K562 (cell line): ENCODE measurements around the gene DAPK1. TPM values are rescaled to one million over a fixed set of nuclear protein-coding genes. Genes with fewer than 3 reads are reported as not detected.

ENCODE experiments used
- ATAC-seq: fragments of 200-7000 bp; cut with Tn5 transposase; 3 replicates; pipeline ENCODE4 v1.9.1; 2020; ENCODE audit warnings: moderate library complexity
- BruUV-seq: library from RNA; stranded (reverse); fragments of 400-500 nt; replicated peaks from 2 replicates; lab custom pipeline; 2021; lab: Mats Ljungman, UMichigan
- CTCF ChIA-PET: fragments of 300-600 bp; formaldehyde crosslinking; extraction: SDS; loops from one replicate; lab custom pipeline; 2021; ENCODE audit warnings: low intra/inter-chr PET ratio; lab: Yijun Ruan, JAX
- POLR2A ChIA-PET: fragments of 300-600, 350-650 bp; sonication (Branson Sonifier 250); formaldehyde crosslinking; extraction: SDS; loops from one replicate; lab custom pipeline; 2021; ENCODE audit warnings: antibody characterized with exemption, inconsistent platforms; lab: Yijun Ruan, JAX
- DNase-seq, 4 experiments: peaks; one replicate each; pipeline versions ENCODE4 v3.0.0 to v3.0.0-alpha.2; 2011 to 2018; ENCODE audit warnings: low spot score in 3 of 4, mixed read lengths in 3 of 4; ENCODE audit errors: extremely low read depth in 1 of 4
- FAIRE-seq: peaks from 2 replicates; lab custom pipeline; 2011; peaks lifted over from hg19 to GRCh38; lab: Jason Lieb, UNC
- H2AFZ ChIP-seq: 2 replicates; pipeline ENCODE4 v1.6.0; 2011; ENCODE audit warnings: low read depth, low read length, control low read depth, inconsistent platforms
- H3K27ac ChIP-seq: fragments of 200-600 bp; 3 replicates; pipeline ENCODE4 v1.8.0; 2011; ENCODE audit warnings: low read depth, mild to moderate bottlenecking, control low read depth, inconsistent platforms, low read length, moderate library complexity, mixed read lengths; ENCODE audit errors: extremely low read depth
- H3K27me3 ChIP-seq, 2 experiments: fragments of 300-600 bp in 1 of 2; 2 replicates in 1 of 2; 3 replicates in 1 of 2; pipeline versions ENCODE4 v1.6.0 to v1.8.0; 2011; ENCODE audit warnings: inconsistent platforms in 2 of 2, low read length in 2 of 2, mild to moderate bottlenecking in 1 of 2, mixed read lengths in 1 of 2, moderate library complexity in 1 of 2; ENCODE audit not compliant: control insufficient read depth in 2 of 2, insufficient read depth in 2 of 2
- H3K36me3 ChIP-seq: fragments of 300-600 bp; 3 replicates; pipeline ENCODE4 v1.8.0; 2011; ENCODE audit warnings: mild to moderate bottlenecking, low read length, inconsistent platforms; ENCODE audit not compliant: control insufficient read depth, insufficient read depth
- H3K4me1 ChIP-seq, 2 experiments: fragments of 200-600 bp in 1 of 2; replicated peaks in 1 of 2; 2 replicates in 1 of 2; 3 replicates in 1 of 2; pipeline versions ENCODE4 v1.5.1 to v1.8.0; 2011; ENCODE audit warnings: inconsistent platforms in 2 of 2, low read length in 2 of 2, mild to moderate bottlenecking in 1 of 2, mixed read lengths in 1 of 2, moderate library complexity in 1 of 2; ENCODE audit not compliant: control insufficient read depth in 2 of 2, insufficient read depth in 2 of 2
- H3K4me2 ChIP-seq: 2 replicates; pipeline ENCODE4 v1.6.1; 2011; ENCODE audit warnings: low read length, control low read depth, inconsistent platforms, mixed read lengths; ENCODE audit not compliant: insufficient read depth
- H3K4me3 ChIP-seq: fragments of 200-600 bp; sonication (generic), shearing (Covaris generic); 2 replicates; pipeline ENCODE4 v1.5.1; 2016; ENCODE audit warnings: control low read depth, inconsistent platforms
- H3K79me2 ChIP-seq: fragments of 200-600 bp; 3 replicates; pipeline ENCODE4 v1.8.0; 2011; ENCODE audit warnings: low read length, inconsistent platforms; ENCODE audit not compliant: control insufficient read depth, insufficient read depth
- H3K9ac ChIP-seq, 2 experiments: 2 replicates each; pipeline versions ENCODE4 v1.6.0 to v1.6.1; 2011; ENCODE audit warnings: low read depth in 2 of 2, low read length in 2 of 2, control low read depth in 1 of 2, inconsistent platforms in 1 of 2, mild to moderate bottlenecking in 1 of 2, mixed read lengths in 1 of 2; ENCODE audit not compliant: insufficient read depth in 1 of 2
- H3K9me1 ChIP-seq: one replicate; pipeline ENCODE4 v1.6.0; 2011; ENCODE audit warnings: inconsistent platforms, mild to moderate bottlenecking, low read length, moderate library complexity; ENCODE audit not compliant: control insufficient read depth, insufficient read depth
- H3K9me3 ChIP-seq: replicated peaks from 2 replicates; pipeline ENCODE4 v1.5.1; 2011; ENCODE audit warnings: low read depth, low read length, inconsistent platforms; ENCODE audit not compliant: control insufficient read depth, insufficient read depth
- H4K20me1 ChIP-seq: replicated peaks from 2 replicates; pipeline ENCODE4 v1.6.1; 2011; ENCODE audit warnings: low read length, inconsistent platforms, mixed read lengths; ENCODE audit not compliant: control insufficient read depth, insufficient read depth
- CEBPG ChIP-seq, 3 experiments: fragments of 200-800 bp in 1 of 3; sonication (Bioruptor generic) in 1 of 3; sonication (generic) in 1 of 3; formaldehyde crosslinking in 1 of 3; IDR thresholded peaks in 2 of 3; conservative IDR thresholded peaks in 1 of 3; 2 replicates each; pipeline versions ENCODE4 v1.6.1 to v1.8.0; 2016 to 2022; ENCODE audit warnings: missing compliant biosample characterization in 2 of 3, missing genetic modification characterization in 2 of 3, mild to moderate bottlenecking in 1 of 3, missing genetic modification reagents in 1 of 3
- ESRRA ChIP-seq: fragments of 450-650 bp; IDR thresholded peaks from 2 replicates; pipeline ENCODE4 v1.6.1; 2014; ENCODE audit warnings: low read depth, mild to moderate bottlenecking, moderate library complexity, borderline replicate concordance
- HNRNPUL1 ChIP-seq: fragments of 200-400 bp; formaldehyde crosslinking; IDR thresholded peaks from 2 replicates; pipeline ENCODE4 v1.6.1; 2017; ENCODE audit warnings: low read length
- JUND ChIP-seq, 2 experiments: IDR thresholded peaks; 2 replicates in 1 of 2; 3 replicates in 1 of 2; pipeline ENCODE4 v1.6.1; 2011; ENCODE audit warnings: borderline replicate concordance in 2 of 2, low read depth in 2 of 2, low read length in 2 of 2, improper control_type of control experiment in 1 of 2, missing biosample characterization in 1 of 2, missing genetic modification characterization in 1 of 2, missing genetic modification reagents in 1 of 2
- PHF20 ChIP-seq: fragments of 450-650 bp; IDR thresholded peaks from 2 replicates; pipeline ENCODE4 v1.6.1; 2018; ENCODE audit not compliant: partially characterized antibody
- PURB ChIP-seq: sonication (generic); formaldehyde crosslinking; IDR thresholded peaks from 2 replicates; pipeline ENCODE4 v1.9.0; 2021; ENCODE audit warnings: low read depth, mild to moderate bottlenecking, missing genetic modification reagents
- RNF2 ChIP-seq: sonication (generic); IDR thresholded peaks from 2 replicates; pipeline ENCODE4 v1.6.1; 2016
- ZEB2 ChIP-seq: fragments of 450-650 bp; IDR thresholded peaks from 2 replicates; pipeline ENCODE4 v1.6.1; 2016
- ZNF766 ChIP-seq: fragments of 200-800 bp; sonication (Bioruptor generic); conservative IDR thresholded peaks from 2 replicates; pipeline ENCODE4 v1.6.1; 2016; ENCODE audit warnings: missing genetic modification characterization, missing compliant biosample characterization
- WGBS: fragments of 100-300 bp; shearing (Covaris generic); methylation state at CpG from one replicate; pipeline ENCODE4 v1.1.6; 2016; ENCODE audit warnings: low coverage, mixed read lengths; ENCODE audit not compliant: insufficient coverage; ENCODE audit errors: missing lambda C conversion rate; 5-methylcytosine and 5-hydroxymethylcytosine counted together
- in situ Hi-C: fragments of 300-500 bp; cut with MboI; formaldehyde crosslinking; loops from 4 replicates; pipeline ENCODE4 v1.15.0; 2018; ENCODE audit warnings: inconsistent platforms, mixed read lengths
- intact Hi-C: fragments of 100-400 bp; cut with micrococcal nuclease; formaldehyde crosslinking; loops from 2 replicates; pipeline ENCODE4 v1.14.2; 2022
- polyA plus RNA-seq, 8 experiments: library from polyadenylated mRNA; depleted of rRNA in 4 of 8; stranded (reverse) in 5 of 8; unstranded in 3 of 8; fragments of >200 nt; fragmentation: Nextera tagmentation in 2 of 8; fragmentation: Illumina TruSeq in 1 of 8; extraction: Ambion mirVana in 2 of 8; extraction: Trizol in 1 of 8; gene quantifications; 2 replicates each; pipeline versions ENCODE4 v1.2.1 to v1.2.3, GENCODE V29; 2011 to 2014; ENCODE audit warnings: inconsistent platforms in 1 of 8, missing spikeins in 1 of 8
- total RNA-seq, 7 experiments: library from RNA; depleted of rRNA in 6 of 7; stranded (reverse); fragments of >200 nt in 6 of 7; fragmentation: Illumina TruSeq in 2 of 7; extraction: Trizol in 2 of 7; gene quantifications; 2 replicates each; pipeline versions ENCODE4 v1.2.1 to v1.2.3, GENCODE V29; 2011 to 2021; ENCODE audit warnings: low replicate concordance in 1 of 7
- TF ChIP-seq, protein P1 (sequence below): sonication (generic); formaldehyde crosslinking; IDR thresholded peaks from 2 replicates; pipeline ENCODE4 v1.8.0; 2022; ENCODE audit warnings: mild to moderate bottlenecking, missing genetic modification reagents, borderline replicate concordance
- TF ChIP-seq, protein P2 (sequence below): IDR thresholded peaks from 2 replicates; pipeline ENCODE4 v1.6.1; 2012; ENCODE audit warnings: low read depth, low read length, improper control_type of control experiment, borderline replicate concordance

Gene DAPK1
- total and polyA plus RNA-seq, 9 of the 15 experiments (the other 6 are each of a cell fraction or from before 2014, with no cell fraction given): 1.7 to 26.4 (median 15.8) TPM

DNA sequence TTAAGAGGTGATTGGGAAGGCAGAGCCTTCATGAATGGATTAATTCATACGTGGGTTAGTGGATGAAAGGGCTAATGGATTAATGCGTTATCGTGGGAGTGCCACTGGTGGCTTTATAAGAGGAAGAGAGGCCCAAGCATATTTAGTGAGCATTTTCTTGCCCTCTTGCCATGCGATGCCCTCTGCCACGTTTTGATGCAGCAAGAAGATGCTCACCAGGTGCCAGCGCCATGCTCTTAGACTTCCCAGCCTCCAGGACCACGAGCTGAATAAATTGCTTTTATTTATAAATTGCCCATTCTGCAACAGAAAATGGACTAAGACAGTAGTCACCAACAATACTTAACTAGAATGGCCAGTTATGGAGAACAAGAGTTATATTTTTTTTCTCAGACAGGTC, 24.2 kb downstream of the DAPK1 start:
- FAIRE-seq (no peak), DNase-seq (no peak), ATAC-seq (no peak)
- WGBS: 53% methylated on average over 4 of the region's 7 CpGs
- H3K9me1 ChIP-seq: no peaks in the 10 kb centered on the region
- peaks cover 8% of the 10 kb centered on the region; the same call in 2 of the 3 replicates for H3K36me3 ChIP-seq
- no peak overlapping the region for H2AFZ ChIP-seq
- ChIA-PET CTCF (no interaction called here), POLR2A (no interaction called here)
- no TSS peak for BruUV-seq
- no peaks in the 10 kb centered on the region for H3K9me3 ChIP-seq
- peaks cover 20 to 24% of the 10 kb centered on the region in 2 experiments for H3K4me1 ChIP-seq
- TF ChIP-seq, protein P1, sequence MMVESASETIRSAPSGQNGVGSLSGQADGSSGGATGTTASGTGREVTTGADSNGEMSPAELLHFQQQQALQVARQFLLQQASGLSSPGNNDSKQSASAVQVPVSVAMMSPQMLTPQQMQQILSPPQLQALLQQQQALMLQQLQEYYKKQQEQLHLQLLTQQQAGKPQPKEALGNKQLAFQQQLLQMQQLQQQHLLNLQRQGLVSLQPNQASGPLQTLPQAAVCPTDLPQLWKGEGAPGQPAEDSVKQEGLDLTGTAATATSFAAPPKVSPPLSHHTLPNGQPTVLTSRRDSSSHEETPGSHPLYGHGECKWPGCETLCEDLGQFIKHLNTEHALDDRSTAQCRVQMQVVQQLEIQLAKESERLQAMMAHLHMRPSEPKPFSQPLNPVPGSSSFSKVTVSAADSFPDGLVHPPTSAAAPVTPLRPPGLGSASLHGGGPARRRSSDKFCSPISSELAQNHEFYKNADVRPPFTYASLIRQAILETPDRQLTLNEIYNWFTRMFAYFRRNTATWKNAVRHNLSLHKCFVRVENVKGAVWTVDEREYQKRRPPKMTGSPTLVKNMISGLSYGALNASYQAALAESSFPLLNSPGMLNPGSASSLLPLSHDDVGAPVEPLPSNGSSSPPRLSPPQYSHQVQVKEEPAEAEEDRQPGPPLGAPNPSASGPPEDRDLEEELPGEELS (CRISPR knock-in tag): no peak
- TF ChIP-seq RNF2: no peak
- TF ChIP-seq, protein P2, sequence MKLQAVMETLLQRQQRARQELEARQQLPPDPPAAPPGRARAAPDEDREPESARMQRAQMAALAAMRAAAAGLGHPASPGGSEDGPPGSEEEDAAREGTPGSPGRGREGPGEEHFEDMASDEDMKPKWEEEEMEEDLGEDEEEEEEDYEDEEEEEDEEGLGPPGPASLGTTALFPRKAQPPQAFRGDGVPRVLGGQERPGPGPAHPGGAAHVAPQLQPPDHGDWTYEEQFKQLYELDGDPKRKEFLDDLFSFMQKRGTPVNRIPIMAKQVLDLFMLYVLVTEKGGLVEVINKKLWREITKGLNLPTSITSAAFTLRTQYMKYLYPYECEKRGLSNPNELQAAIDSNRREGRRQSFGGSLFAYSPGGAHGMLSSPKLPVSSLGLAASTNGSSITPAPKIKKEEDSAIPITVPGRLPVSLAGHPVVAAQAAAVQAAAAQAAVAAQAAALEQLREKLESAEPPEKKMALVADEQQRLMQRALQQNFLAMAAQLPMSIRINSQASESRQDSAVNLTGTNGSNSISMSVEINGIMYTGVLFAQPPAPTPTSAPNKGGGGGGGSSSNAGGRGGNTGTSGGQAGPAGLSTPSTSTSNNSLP: no peak
- no peak for TF ChIP-seq JUND (IDR thresholded peaks at IDR 0.05; ENCODE audit: borderline replicate concordance, low read depth, low read length)
- no peak for TF ChIP-seq JUND (tag; IDR thresholded peaks at IDR 0.05; ENCODE audit: borderline replicate concordance, low read depth, low read length)
- TF ChIP-seq CEBPG (CRISPR knock-in tag; IDR thresholded peaks at IDR 0.05): no peak
- no peak for TF ChIP-seq CEBPG (tag; conservative IDR thresholded peaks at IDR 0.05 in 1 of 2, IDR thresholded peaks at IDR 0.05 in 1 of 2)
- TF ChIP-seq HNRNPUL1: no peak
- TF ChIP-seq PURB: no peak
- no peak for TF ChIP-seq ESRRA
- no peak for TF ChIP-seq PHF20
- TF ChIP-seq ZEB2: no peak
- TF ChIP-seq ZNF766 (CRISPR knock-in tag): no peak
- intact Hi-C loops (no loop called here), in situ Hi-C loops (no loop called here)
- H3K9ac ChIP-seq: no peak overlapping the region
- H3K4me3 ChIP-seq: no peak overlapping the region
- H3K27me3 ChIP-seq: no peaks in the 10 kb centered on the region
- H3K4me2 ChIP-seq: no peak overlapping the region
- H3K27ac ChIP-seq: no peak overlapping the region
- H4K20me1 ChIP-seq: no peaks in the 10 kb centered on the region
- peaks cover 21% of the 10 kb centered on the region for H3K79me2 ChIP-seq
